Measurements from ENCODE around the gene CAMSAP1.

DNA sequence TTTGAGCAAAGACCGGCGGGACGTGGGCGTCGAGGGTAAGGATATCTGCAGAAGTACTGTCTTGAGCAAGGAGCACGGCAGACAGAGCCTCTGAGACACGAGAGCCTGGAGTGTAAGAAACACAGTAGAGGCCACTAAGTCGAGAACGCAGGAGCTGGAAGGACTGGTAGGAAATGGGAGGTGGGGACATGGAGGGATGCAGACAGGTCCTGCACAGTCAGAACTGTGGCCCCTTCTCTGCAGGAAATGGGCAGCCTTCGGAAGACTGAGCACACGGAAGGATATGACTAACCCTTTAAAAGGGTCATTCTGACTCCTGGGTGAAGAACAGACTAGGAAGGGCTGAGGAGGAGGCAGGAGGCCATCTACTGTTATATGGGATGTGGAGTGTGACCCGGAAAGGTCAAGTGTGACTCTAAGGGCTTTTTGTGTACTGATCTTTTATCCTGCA is 1.4 kb upstream of the CAMSAP1 start:
- TF ChIP-seq POLR2A (IDR thresholded peaks at IDR 0.05) = no peak
- TF ChIP-seq, protein P1, sequence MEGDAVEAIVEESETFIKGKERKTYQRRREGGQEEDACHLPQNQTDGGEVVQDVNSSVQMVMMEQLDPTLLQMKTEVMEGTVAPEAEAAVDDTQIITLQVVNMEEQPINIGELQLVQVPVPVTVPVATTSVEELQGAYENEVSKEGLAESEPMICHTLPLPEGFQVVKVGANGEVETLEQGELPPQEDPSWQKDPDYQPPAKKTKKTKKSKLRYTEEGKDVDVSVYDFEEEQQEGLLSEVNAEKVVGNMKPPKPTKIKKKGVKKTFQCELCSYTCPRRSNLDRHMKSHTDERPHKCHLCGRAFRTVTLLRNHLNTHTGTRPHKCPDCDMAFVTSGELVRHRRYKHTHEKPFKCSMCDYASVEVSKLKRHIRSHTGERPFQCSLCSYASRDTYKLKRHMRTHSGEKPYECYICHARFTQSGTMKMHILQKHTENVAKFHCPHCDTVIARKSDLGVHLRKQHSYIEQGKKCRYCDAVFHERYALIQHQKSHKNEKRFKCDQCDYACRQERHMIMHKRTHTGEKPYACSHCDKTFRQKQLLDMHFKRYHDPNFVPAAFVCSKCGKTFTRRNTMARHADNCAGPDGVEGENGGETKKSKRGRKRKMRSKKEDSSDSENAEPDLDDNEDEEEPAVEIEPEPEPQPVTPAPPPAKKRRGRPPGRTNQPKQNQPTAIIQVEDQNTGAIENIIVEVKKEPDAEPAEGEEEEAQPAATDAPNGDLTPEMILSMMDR (IDR thresholded peaks at IDR 0.05) = no peak

All from lower leg skin (tissue), 3 donors.